H1 (cell line): ENCODE data around the gene ATP1A3. TPM values are rescaled to one million over a fixed set of nuclear protein-coding genes. Genes with fewer than 3 reads are reported as not detected.
"Not testable (repeated sequence)": the region's sequence is repeated elsewhere in the genome, so short reads cannot be mapped to it uniquely, and the experiment has no call there.

Source experiments
- CTCF ChIA-PET: fragments of 300-600 bp; sonication (Branson Sonifier 250); formaldehyde crosslinking; loops from one replicate; lab custom pipeline; 2021; ENCODE audit not compliant: partially characterized antibody; lab: Charles Lee
- POLR2A ChIA-PET: fragments of 300-600 bp; sonication (Branson Sonifier 250); formaldehyde crosslinking; loops from one replicate; lab custom pipeline; 2021; ENCODE audit warnings: inconsistent platforms; ENCODE audit not compliant: partially characterized antibody; lab: Charles Lee
- DNase-seq, 2 experiments: peaks; one replicate each; pipeline versions ENCODE4 v3.0.0 to v3.0.0-alpha.2; 2010 to 2022; ENCODE audit warnings: low spot score in 2 of 2, low read depth in 1 of 2, mixed read lengths in 1 of 2
- FAIRE-seq: peaks from 2 replicates; lab custom pipeline; 2011; peaks lifted over from hg19 to GRCh38; lab: Jason Lieb, UNC
- H2AFZ ChIP-seq: 2 replicates; pipeline ENCODE4 v1.8.1; 2012; ENCODE audit warnings: low read length, inconsistent platforms
- H2AK5ac ChIP-seq: 2 replicates; pipeline ENCODE4 v1.6.1; 2013; ENCODE audit warnings: low read depth, low read length
- H2BK120ac ChIP-seq: replicated peaks from 2 replicates; pipeline ENCODE3; 2013; ENCODE audit warnings: low read depth, low read length, inconsistent platforms
- H2BK12ac ChIP-seq: 2 replicates; pipeline ENCODE4 v1.6.1; 2013; ENCODE audit warnings: low read depth, low read length
- H2BK15ac ChIP-seq: 2 replicates; pipeline ENCODE4 v1.6.1; 2013; ENCODE audit warnings: low read length
- H2BK20ac ChIP-seq: 2 replicates; pipeline ENCODE4 v1.6.1; 2013; ENCODE audit warnings: low read length
- H2BK5ac ChIP-seq: 2 replicates; pipeline ENCODE4 v1.6.1; 2013; ENCODE audit warnings: low read depth, low read length
- H3K14ac ChIP-seq: 2 replicates; pipeline ENCODE4 v1.6.1; 2013; ENCODE audit warnings: inconsistent platforms; ENCODE audit not compliant: insufficient read length
- H3K18ac ChIP-seq: 2 replicates; pipeline ENCODE4 v1.6.1; 2013; ENCODE audit warnings: low read length; ENCODE audit errors: extremely low read depth
- H3K23ac ChIP-seq: 2 replicates; pipeline ENCODE4 v1.6.1; 2013; ENCODE audit warnings: inconsistent platforms; ENCODE audit not compliant: insufficient read length
- H3K23me2 ChIP-seq: 2 replicates; pipeline ENCODE4 v1.6.1; 2013; ENCODE audit warnings: low read depth, low read length
- H3K27ac ChIP-seq: 2 replicates; pipeline ENCODE4 v1.6.1; 2011; ENCODE audit warnings: low read depth, low read length, inconsistent platforms
- H3K27me3 ChIP-seq, 4 experiments: replicated peaks in 1 of 4; 1 replicate in 1 of 4; 2 replicates in 3 of 4; pipeline versions ENCODE4 v1.6.1 to v1.8.1; 2011 to 2013; ENCODE audit warnings: low read length in 3 of 4, mild to moderate bottlenecking in 3 of 4, inconsistent platforms in 2 of 4, mixed read lengths in 2 of 4, moderate library complexity in 1 of 4; ENCODE audit not compliant: control insufficient read depth in 3 of 4, insufficient read depth in 3 of 4; ENCODE audit errors: extremely low read depth in 1 of 4
- H3K36me3 ChIP-seq, 4 experiments: 2 replicates each; pipeline versions ENCODE4 v1.6.1 to v1.8.1; 2011 to 2013; ENCODE audit warnings: mild to moderate bottlenecking in 4 of 4, low read length in 3 of 4, moderate library complexity in 2 of 4, control low read depth in 1 of 4, inconsistent platforms in 1 of 4; ENCODE audit not compliant: insufficient read depth in 4 of 4, control insufficient read depth in 2 of 4
- H3K4ac ChIP-seq: replicated peaks from 2 replicates; pipeline ENCODE3; 2013; ENCODE audit warnings: low read length, low read depth, mixed read lengths, inconsistent platforms; ENCODE audit not compliant: insufficient read length
- H3K4me1 ChIP-seq, 4 experiments: replicated peaks in 1 of 4; 1 replicate in 1 of 4; 2 replicates in 3 of 4; pipeline versions ENCODE4 v1.6.1 to v1.8.1; 2011 to 2013; ENCODE audit warnings: low read length in 3 of 4, inconsistent platforms in 2 of 4, mixed read lengths in 1 of 4; ENCODE audit not compliant: insufficient read depth in 4 of 4, control insufficient read depth in 3 of 4
- H3K4me2 ChIP-seq, 2 experiments: 2 replicates each; pipeline versions ENCODE4 v1.6.1 to v1.8.1; 2011 to 2013; ENCODE audit warnings: low read depth in 2 of 2, low read length in 2 of 2, control low read depth in 1 of 2, inconsistent platforms in 1 of 2, mild to moderate bottlenecking in 1 of 2; ENCODE audit not compliant: insufficient read depth in 1 of 2
- H3K4me3 ChIP-seq, 4 experiments: fragments of 200-600, 300-600 bp in 1 of 4; sonication (generic), shearing (Covaris generic), sonication (Bioruptor Twin) in 1 of 4; 2 replicates each; pipeline versions ENCODE4 v1.5.1 to v1.8.1; 2011 to 2016; ENCODE audit warnings: low read length in 4 of 4, low read depth in 3 of 4, control low read depth in 2 of 4, inconsistent platforms in 2 of 4, mild to moderate bottlenecking in 2 of 4, mixed read lengths in 1 of 4, moderate library complexity in 1 of 4; ENCODE audit not compliant: insufficient read depth in 2 of 4; ENCODE audit errors: extremely low read depth in 1 of 4
- H3K56ac ChIP-seq: replicated peaks from 2 replicates; pipeline ENCODE3; 2013; ENCODE audit warnings: low read depth, mild to moderate bottlenecking, mixed read lengths, low read length, inconsistent platforms; ENCODE audit not compliant: insufficient read length
- H3K79me1 ChIP-seq: 2 replicates; pipeline ENCODE4 v1.6.1; 2013; ENCODE audit warnings: low read depth, low read length, control low read depth
- H3K79me2 ChIP-seq, 2 experiments: 2 replicates each; pipeline versions ENCODE4 v1.6.1 to v1.8.1; 2012 to 2013; ENCODE audit warnings: low read length in 2 of 2, mild to moderate bottlenecking in 2 of 2, inconsistent platforms in 1 of 2; ENCODE audit not compliant: insufficient read depth in 2 of 2, control insufficient read depth in 1 of 2
- H3K9ac ChIP-seq, 4 experiments: replicated peaks in 1 of 4; 1 replicate in 1 of 4; 2 replicates in 3 of 4; pipeline versions ENCODE4 v1.6.1 to v1.8.1; 2011 to 2013; ENCODE audit warnings: low read depth in 3 of 4, low read length in 3 of 4, control low read depth in 2 of 4, mild to moderate bottlenecking in 2 of 4, moderate library complexity in 2 of 4, inconsistent platforms in 1 of 4; ENCODE audit errors: extremely low read depth in 1 of 4
- H3K9me3 ChIP-seq, 2 experiments: 2 replicates each; pipeline versions ENCODE4 v1.6.1 to v1.8.1; 2012 to 2013; ENCODE audit warnings: mild to moderate bottlenecking in 2 of 2, moderate library complexity in 2 of 2, control low read depth in 1 of 2, inconsistent platforms in 1 of 2, low read depth in 1 of 2, low read length in 1 of 2, mixed read lengths in 1 of 2; ENCODE audit not compliant: insufficient read depth in 2 of 2
- H4K20me1 ChIP-seq, 2 experiments: replicated peaks in 1 of 2; 2 replicates each; pipeline versions ENCODE3 to v1.8.1; 2011 to 2013; ENCODE audit warnings: inconsistent platforms in 2 of 2, low read length in 2 of 2, mild to moderate bottlenecking in 1 of 2; ENCODE audit not compliant: insufficient read depth in 2 of 2, control insufficient read depth in 1 of 2
- H4K5ac ChIP-seq: 2 replicates; pipeline ENCODE4 v1.6.1; 2013; ENCODE audit warnings: low read length, low read depth, mixed read lengths, inconsistent platforms; ENCODE audit not compliant: insufficient read length
- H4K8ac ChIP-seq: 2 replicates; pipeline ENCODE4 v1.8.0; 2013; ENCODE audit warnings: mild to moderate bottlenecking, moderate library complexity, low read length, inconsistent platforms; ENCODE audit not compliant: insufficient read depth; ENCODE audit errors: extremely low read depth
- H4K91ac ChIP-seq: replicated peaks from 2 replicates; pipeline ENCODE3; 2013; ENCODE audit warnings: low read length, mixed read lengths, inconsistent platforms; ENCODE audit not compliant: insufficient read length
- WGBS, 2 experiments: shearing (Covaris generic) in 1 of 2; methylation state at CpG; one replicate each; pipeline versions ENCODE4 v1.1.6 to v1.1.7; 2013 to 2015; ENCODE audit warnings: low lambda C conversion rate in 2 of 2, mixed read lengths in 2 of 2, inconsistent platforms in 1 of 2, low coverage in 1 of 2, missing lambda C conversion rate in 1 of 2; ENCODE audit not compliant: insufficient replicate concordance in 2 of 2, insufficient coverage in 1 of 2, insufficient read length in 1 of 2; ENCODE audit errors: extremely low coverage in 1 of 2, missing lambda C conversion rate in 1 of 2; 5-methylcytosine and 5-hydroxymethylcytosine counted together
- polyA plus RNA-seq, 7 experiments: library from polyadenylated mRNA; depleted of rRNA in 3 of 7; stranded (reverse) in 5 of 7; unstranded in 2 of 7; fragments of >200 nt in 5 of 7; fragments of 200-250 nt in 2 of 7; gene quantifications; 1 replicate in 5 of 7; 2 replicates in 1 of 7; 4 replicates in 1 of 7; pipeline versions ENCODE4 v1.2.1 to v1.2.3, GENCODE V29; 2011 to 2013; ENCODE audit warnings: missing spikeins in 2 of 7, mixed read lengths in 2 of 7
- total RNA-seq: library from RNA; stranded (reverse); fragmentation: NEBNext Ultra II Directional; extraction: Animal tissue kit (Norgen Biotek cat#: 25700); gene quantifications from 2 replicates; pipeline ENCODE4 v1.2.1, GENCODE V29; 2021

Gene ATP1A3
- total and polyA plus RNA-seq, 2 of the 8 experiments (the other 6 are each of a cell fraction or from before 2014, with no cell fraction given): 11.1 to 41.2 TPM

GRCh38 chr19:42012747-42013146 is 18.7 kb upstream of the ATP1A3 start:
- POLR2A ChIA-PET: interaction anchor here (0.9 to 1.2 kb wide), 2 partner anchors 12 to 221 kb away, joined by 3 read pairs; no protein-coding TSS in a partner anchor
- H3K4me1 ChIP-seq, H4K8ac ChIP-seq, H3K23ac ChIP-seq, H3K79me1 ChIP-seq, H3K4me3 ChIP-seq, H4K5ac ChIP-seq, H3K36me3 ChIP-seq, H3K56ac ChIP-seq, H2BK15ac ChIP-seq, H3K27me3 ChIP-seq, H2BK5ac ChIP-seq, H3K18ac ChIP-seq, DNase-seq, H2BK20ac ChIP-seq, FAIRE-seq, H3K79me2 ChIP-seq, H2BK120ac ChIP-seq, H3K23me2 ChIP-seq, H2AFZ ChIP-seq, H3K14ac ChIP-seq, H4K91ac ChIP-seq, H3K27ac ChIP-seq, H3K9ac ChIP-seq, H3K4ac ChIP-seq, H3K9me3 ChIP-seq, H3K4me2 ChIP-seq, H4K20me1 ChIP-seq, H2BK12ac ChIP-seq, H2AK5ac ChIP-seq: not testable (repeated sequence)
- 95% methylated on average over 3 of the region's 3 CpGs; no CpG with 5 or more reads in 1 of the 2 experiments for WGBS, 2 experiments
- CTCF ChIA-PET: interaction anchor here (0.8 to 3.7 kb wide), 7 partner anchors 11 to 79 kb away, joined by 3 to 20 read pairs (median 3); no protein-coding TSS in a partner anchor
